GM21447 (cell line): ENCODE data around the gene SLC46A3.
"Not testable (repeated sequence)": the region's sequence is repeated elsewhere in the genome, so short reads cannot be mapped to it uniquely, and the experiment has no call there.

ENCODE experiments used
- ATAC-seq: cut with Tn5 transposase; IDR thresholded peaks from one replicate; pipeline ENCODE4 v1.9.1; 2021; ENCODE audit not compliant: unreplicated experiment

The SLC46A3 gene

GRCh38 chr13:28684257-28684656 lies 34.5 kb downstream of the SLC46A3 start:
- ATAC-seq: no peak

GRCh38 chr13:28683169-28683568 lies 35.6 kb downstream of the SLC46A3 start:
- not testable (repeated sequence) for ATAC-seq

GRCh38 chr13:28680541-28680940 lies 38.2 kb downstream of the SLC46A3 start:
- no peak for ATAC-seq

- no peak for ATAC-seq
These were observed 39.1 kb downstream of the SLC46A3 start for GRCh38 chr13:28679628-28680027.

GRCh38 chr13:28678809-28679208 lies 40.0 kb downstream of the SLC46A3 start:
- no peak for ATAC-seq

GRCh38 chr13:28671126-28671792 lies 47.5 kb downstream of the SLC46A3 start:
- no peak for ATAC-seq

GRCh38 chr13:28666897-28667488 lies 51.8 kb downstream of the SLC46A3 start:
- ATAC-seq: no peak

- ATAC-seq: peak; percentile 23
These were observed 59.2 kb downstream of the SLC46A3 start for GRCh38 chr13:28659621-28659970.

- peak; percentile 75 for ATAC-seq
These were observed 59.8 kb downstream of the SLC46A3 start, which contains the start of gene POMP for GRCh38 chr13:28658796-28659620. Gene POMP (plus strand): TSS chr13:28659130. CDS start chr13:28659185, 55 bp downstream.

- ATAC-seq: peak; percentile 20
These were observed 60.3 kb downstream of the SLC46A3 start for GRCh38 chr13:28658539-28658795.

GRCh38 chr13:28657784-28658538 lies 60.8 kb downstream of the SLC46A3 start:
- ATAC-seq: no peak

- ATAC-seq: no peak
These were observed 63.2 kb downstream of the SLC46A3 start for GRCh38 chr13:28655561-28655960.

GRCh38 chr13:28654276-28654675 lies 64.5 kb downstream of the SLC46A3 start:
- ATAC-seq: no peak

- ATAC-seq: no peak
These were observed 65.7 kb downstream of the SLC46A3 start for GRCh38 chr13:28653111-28653510.

- ATAC-seq: no peak
These were observed 66.9 kb downstream of the SLC46A3 start for GRCh38 chr13:28651810-28652401.

- no peak for ATAC-seq
These were observed 68.5 kb downstream of the SLC46A3 start for GRCh38 chr13:28650284-28650683.
